T47D (cell line): ENCODE data around the gene GHR.
A peak's percentile ranks its signal among the peaks of the same experiment; 100 is the strongest.

Experiments used
- DNase-seq, 2 experiments: peaks; one replicate each; pipeline versions ENCODE4 v3.0.0 to v3.0.0-alpha.2; 2011 to 2012; ENCODE audit warnings: low read depth in 1 of 2, low spot score in 1 of 2
- JUND ChIP-seq: IDR thresholded peaks from 2 replicates; pipeline ENCODE4 v1.6.1; 2012; ENCODE audit warnings: low read depth
- in situ Hi-C: cut with HindIII; loops from 2 replicates; pipeline ENCODE4 v1.10.0; 2016; ENCODE audit warnings: low sequenced_read_pairs, low pct_unique_long_range_greater_than_20kb

The GHR gene

DNA sequence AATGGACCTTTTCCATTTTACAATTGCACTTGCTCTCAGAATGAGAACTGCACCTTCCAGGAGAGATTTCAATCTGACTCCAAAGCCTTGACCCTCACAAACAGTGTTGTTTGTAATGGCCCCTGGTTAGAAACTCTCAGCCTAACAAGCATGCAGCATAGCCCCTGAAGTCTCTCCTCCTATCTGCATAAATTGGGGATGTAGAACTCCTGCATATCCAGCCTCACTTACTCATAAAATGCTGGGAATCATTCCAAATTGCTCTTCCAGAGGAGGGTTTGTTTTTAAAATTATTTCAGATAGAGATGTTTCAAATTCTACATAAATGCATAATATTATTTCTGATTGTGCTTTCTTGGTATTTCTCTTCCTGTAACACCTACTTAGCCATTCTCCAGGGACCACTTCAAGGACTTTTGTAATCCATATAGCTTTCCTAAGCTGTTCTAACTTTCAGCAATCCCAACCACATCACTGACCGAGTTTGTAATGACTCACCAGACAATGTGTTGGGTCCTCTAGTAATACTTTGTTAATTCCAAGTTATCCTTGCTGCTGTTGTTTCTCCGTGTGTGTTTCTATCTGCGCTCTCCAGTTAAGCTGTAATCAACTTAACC, 189.6 kb downstream of the GHR start:
- no peak for DNase-seq
- no peak for TF ChIP-seq JUND
- in situ Hi-C loops, result no loop called here

- DNase-seq, result no peak
- in situ Hi-C loops, result no loop called here
- TF ChIP-seq JUND, result no peak
Measured at GRCh38 chr5:42614509-42614908, 191.3 kb downstream of the GHR start.

DNA sequence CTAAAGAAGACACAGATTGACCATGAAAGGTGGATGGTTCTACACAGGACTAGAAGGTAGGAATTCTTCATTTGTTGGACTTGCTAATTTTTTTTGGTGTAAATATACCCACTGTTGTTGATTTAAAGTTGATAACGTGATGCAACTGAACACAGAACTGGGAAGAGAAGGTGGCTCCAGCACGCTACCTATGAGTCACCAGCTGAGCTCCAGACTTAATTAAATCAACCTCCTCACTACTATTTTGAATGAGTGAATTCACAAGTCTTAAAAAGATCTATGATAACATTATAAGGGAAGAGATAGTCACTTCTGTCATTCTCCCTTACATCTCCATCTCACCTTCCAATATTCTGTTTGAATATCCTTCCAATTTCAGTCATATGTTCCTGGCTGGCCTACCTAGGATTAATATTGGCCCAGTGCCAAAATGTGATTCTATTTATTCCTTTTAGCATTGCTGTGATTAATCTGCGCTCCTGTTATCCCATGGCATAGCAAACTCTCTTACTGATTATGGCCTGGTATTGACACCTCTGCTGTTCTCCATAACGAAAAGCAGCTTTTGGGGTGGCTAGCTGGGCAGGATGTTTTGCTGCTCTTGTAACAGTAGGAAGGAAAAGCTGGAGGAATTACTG, 197.5 kb downstream of the GHR start:
- DNase-seq, result no peak
- in situ Hi-C loops, result no loop called here
- TF ChIP-seq JUND, result no peak

DNA sequence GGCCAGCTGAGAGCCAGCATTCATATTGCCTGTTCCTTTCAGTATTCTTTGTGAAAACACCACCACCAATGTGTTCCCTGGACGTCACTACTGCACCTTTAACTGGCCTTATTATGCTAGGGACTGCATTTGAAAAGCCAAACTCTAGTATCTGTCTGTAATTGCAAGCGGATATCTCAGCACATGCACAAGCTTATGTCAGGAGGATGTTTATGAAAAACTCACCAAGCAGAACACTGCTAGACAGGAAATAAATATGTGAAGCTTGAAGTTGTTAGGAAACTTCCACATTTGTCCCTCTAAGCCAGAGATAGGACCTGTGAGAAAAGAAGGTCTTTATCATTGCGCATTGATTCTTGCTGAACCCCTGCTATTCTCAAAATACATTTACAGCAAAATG, 198.0 kb downstream of the GHR start:
- TF ChIP-seq JUND, result no peak
- in situ Hi-C loops, result no loop called here
- DNase-seq, result no peak

GRCh38 chr5:42621662-42622061, 198.4 kb downstream of the GHR start:
- peak in 1 of 2 experiments; percentile 50 for DNase-seq
- TF ChIP-seq JUND, result no peak
- in situ Hi-C loops, result no loop called here

GRCh38 chr5:42624912-42625311, 201.7 kb downstream of the GHR start:
- in situ Hi-C loops, result no loop called here
- DNase-seq, result no peak
- TF ChIP-seq JUND, result no peak

DNA sequence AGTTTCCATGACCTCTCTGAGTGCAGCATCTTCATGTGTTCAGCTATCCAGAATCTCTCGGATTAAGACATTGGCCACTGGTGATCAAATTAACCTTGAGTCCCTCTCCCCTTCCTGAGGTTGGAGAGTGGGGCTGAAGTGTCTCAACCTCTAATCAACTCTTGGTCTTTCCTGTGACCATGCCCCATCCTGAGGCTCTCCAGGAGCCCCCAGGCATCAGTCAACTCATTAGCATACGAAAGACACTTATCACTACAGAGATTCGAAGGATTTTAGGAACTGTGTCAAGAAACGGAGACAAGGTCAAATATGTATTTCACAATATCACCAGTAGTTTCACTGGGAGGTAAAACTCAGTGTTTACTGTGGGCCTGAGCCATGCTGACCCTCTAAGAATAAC, 203.2 kb downstream of the GHR start:
- no peak for DNase-seq
- in situ Hi-C loops, result no loop called here
- TF ChIP-seq JUND, result no peak

GRCh38 chr5:42628821-42629220, 205.6 kb downstream of the GHR start:
- in situ Hi-C loops, result no loop called here
- TF ChIP-seq JUND, result no peak
- DNase-seq, result no peak

DNA sequence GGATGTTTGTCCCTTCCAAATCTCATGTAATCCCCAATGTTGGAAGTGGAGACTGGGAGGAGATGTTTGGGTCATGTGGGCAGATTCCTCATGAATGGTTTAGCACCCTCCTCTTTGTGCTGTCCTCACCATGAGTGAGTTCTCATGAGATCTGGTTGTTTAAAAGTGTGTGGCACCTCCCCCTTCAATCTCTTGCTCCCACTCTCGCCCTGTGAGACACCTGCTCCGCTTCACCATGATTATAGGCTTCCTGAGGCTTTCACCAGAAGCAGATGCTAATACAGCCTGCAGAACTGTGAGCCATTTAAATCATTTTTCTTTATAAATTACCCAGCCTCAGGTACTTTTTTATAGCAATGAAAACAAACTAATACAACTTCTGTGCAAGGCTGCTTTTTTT, 206.0 kb downstream of the GHR start:
- DNase-seq, result no peak
- in situ Hi-C loops, result no loop called here
- no peak for TF ChIP-seq JUND

GRCh38 chr5:42631241-42631640, 208.0 kb downstream of the GHR start:
- TF ChIP-seq JUND, result no peak
- in situ Hi-C loops, result no loop called here

DNA sequence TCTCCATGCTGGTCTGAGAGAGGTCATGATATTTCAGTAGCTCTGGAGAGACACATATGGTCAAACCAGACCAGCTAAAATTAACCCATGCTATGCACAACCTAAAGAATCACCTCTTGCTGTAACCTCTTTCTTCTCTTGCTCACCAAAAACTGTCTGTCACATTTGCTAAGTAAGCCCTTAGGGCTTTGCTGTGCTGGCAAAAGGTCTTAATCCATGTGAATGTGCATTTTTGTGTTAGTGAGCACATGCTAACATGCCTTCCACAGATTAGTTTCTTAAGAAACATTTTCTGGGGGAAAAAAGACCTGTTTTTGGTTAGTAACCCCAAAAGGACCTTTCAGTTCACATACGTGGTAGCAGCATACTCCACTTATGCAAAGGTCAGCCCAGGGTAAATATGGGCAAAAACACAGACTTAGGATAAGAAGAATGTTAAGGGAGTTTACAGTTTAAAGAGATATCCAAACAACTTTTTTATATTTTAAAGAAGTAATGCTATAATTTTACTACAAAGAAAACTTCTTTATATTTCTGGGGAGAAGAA, 209.2 kb downstream of the GHR start:
- no peak for DNase-seq
- in situ Hi-C loops, result no loop called here
- TF ChIP-seq JUND, result no peak

More at GRCh38 chr5:42631241-42631640, 208.0 kb downstream of the GHR start:
- DNase-seq, result no peak

DNA sequence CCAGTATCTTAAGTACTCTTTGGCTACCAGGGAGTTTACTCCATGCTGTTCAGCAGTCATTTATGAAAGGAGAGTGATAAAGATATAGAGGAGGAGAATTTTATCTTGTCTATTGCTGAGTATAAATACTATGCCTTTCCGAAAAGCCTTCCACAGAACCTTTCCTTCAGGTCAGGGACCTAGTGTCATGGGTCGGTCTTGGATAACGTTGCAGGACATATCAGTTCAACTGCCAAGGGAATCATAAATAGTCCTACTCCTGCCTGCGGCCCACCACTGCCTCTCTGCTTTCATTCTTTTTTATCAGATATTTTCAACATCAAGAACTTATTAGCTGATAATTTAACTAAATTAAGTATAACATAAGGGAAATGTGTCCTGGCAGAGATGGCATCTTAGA, 211.3 kb downstream of the GHR start:
- no peak for DNase-seq
- in situ Hi-C loops, result no loop called here
- TF ChIP-seq JUND, result no peak

GRCh38 chr5:42636425-42636824, 213.2 kb downstream of the GHR start:
- peak in 1 of 2 experiments; percentile 80 for DNase-seq
- TF ChIP-seq JUND, result no peak
- in situ Hi-C loops, result no loop called here

GRCh38 chr5:42636946-42637345, 213.7 kb downstream of the GHR start:
- DNase-seq, result peak in 1 of 2 experiments; percentile 74
- in situ Hi-C loops, result no loop called here
- TF ChIP-seq JUND, result peak; percentile 40; the same call in 1 of the 2 replicates
